Panc1 (cell line): ENCODE measurements around the gene TXLNA.
A peak's percentile ranks its signal among the peaks of the same experiment; 100 is the strongest.

Source experiments
- CTCF ChIP-seq: fragments of 450-650 bp; IDR thresholded peaks from 2 replicates; pipeline ENCODE4 v1.5.1; 2017; ENCODE audit warnings: mild to moderate bottlenecking
- POLR2AphosphoS5 ChIP-seq: IDR thresholded peaks from 2 replicates; pipeline ENCODE4 v1.6.1; 2012; ENCODE audit warnings: mild to moderate bottlenecking, low read depth, low read length, moderate library complexity
- REST ChIP-seq, 2 experiments: IDR thresholded peaks; 2 replicates each; pipeline ENCODE4 v1.6.1; 2011 to 2012; ENCODE audit warnings: low read depth in 2 of 2, control low read depth in 1 of 2, low read length in 1 of 2, mild to moderate bottlenecking in 1 of 2, moderate library complexity in 1 of 2; ENCODE audit not compliant: insufficient read depth in 1 of 2
- SIN3A ChIP-seq: IDR thresholded peaks from 2 replicates; pipeline ENCODE4 v1.6.1; 2012; ENCODE audit warnings: low read depth, mild to moderate bottlenecking, low read length, moderate library complexity, borderline replicate concordance; ENCODE audit not compliant: insufficient read depth
- TCF7L2 ChIP-seq: IDR thresholded peaks from 2 replicates; pipeline ENCODE4 v1.6.1; 2011; ENCODE audit warnings: mild to moderate bottlenecking, low read depth, low read length, inconsistent platforms

- no peak for TF ChIP-seq CTCF
- 0 out of 2 replicates have a peak, but pooled peaks have one; percentile 55 for TF ChIP-seq POLR2AphosphoS5
- TF ChIP-seq REST (IDR thresholded peaks at IDR 0.05; ENCODE audit: insufficient read depth in 1 of 2, low read depth in 2 of 2, low read length in 1 of 2): no peak
- TF ChIP-seq SIN3A: no peak
- no peak for TF ChIP-seq TCF7L2
Observed at GRCh38 chr1:32199043-32199716, 19.7 kb downstream of the TXLNA start.
